Endothelial cell of umbilical vein (primary cell): ENCODE results near the gene FAM222B. TPM values are rescaled to one million over a fixed set of nuclear protein-coding genes. Genes with fewer than 3 reads are reported as not detected.
"Not testable (repeated sequence)": the region's sequence is repeated elsewhere in the genome, so short reads cannot be mapped to it uniquely, and the experiment has no call there.

Experiments
- BruUV-seq: library from RNA; stranded (reverse); fragments of 400-500 nt; replicated peaks from 2 replicates; lab custom pipeline; 2021; lab: Mats Ljungman, UMichigan
- CTCF ChIA-PET: fragments of 300-600, 350-600 bp; sonication (Branson Sonifier 250); formaldehyde crosslinking; loops from one replicate; lab custom pipeline; 2021; ENCODE audit warnings: antibody characterized with exemption, inconsistent platforms; lab: Charles Lee
- POLR2A ChIA-PET: fragments of 300-600, 350-600 bp; sonication (Branson Sonifier 250); formaldehyde crosslinking; loops from one replicate; lab custom pipeline; 2021; ENCODE audit warnings: antibody characterized with exemption, inconsistent platforms; lab: Charles Lee
- DNase-seq: peaks from one replicate; pipeline ENCODE4 v3.0.0-alpha.2; 2011; ENCODE audit warnings: low read depth, low spot score
- FAIRE-seq: peaks from 2 replicates; lab custom pipeline; 2011; peaks lifted over from hg19 to GRCh38; lab: Jason Lieb, UNC
- H2AFZ ChIP-seq: 2 replicates; pipeline ENCODE4 v1.6.0; 2012; ENCODE audit warnings: low read depth, low read length, control low read depth, inconsistent platforms
- H3K27ac ChIP-seq: 2 replicates; pipeline ENCODE4 v1.5.1; 2011; ENCODE audit warnings: low read depth, mild to moderate bottlenecking, control low read depth, low read length, moderate library complexity; ENCODE audit not compliant: insufficient read depth
- H3K27me3 ChIP-seq, 2 experiments: 2 replicates each; pipeline versions ENCODE4 v1.6.0 to v1.6.1; 2011; ENCODE audit warnings: low read length in 2 of 2, mixed read lengths in 1 of 2; ENCODE audit not compliant: control insufficient read depth in 2 of 2, insufficient read depth in 2 of 2
- H3K36me3 ChIP-seq, 2 experiments: 2 replicates in 1 of 2; 3 replicates in 1 of 2; pipeline ENCODE4 v1.5.1; 2011; ENCODE audit warnings: low read length in 2 of 2, mild to moderate bottlenecking in 1 of 2, moderate library complexity in 1 of 2; ENCODE audit not compliant: control insufficient read depth in 2 of 2, insufficient read depth in 2 of 2; ENCODE audit errors: extremely low read depth in 1 of 2
- H3K4me1 ChIP-seq: 3 replicates; pipeline ENCODE4 v1.5.1; 2011; ENCODE audit warnings: mild to moderate bottlenecking, low read length; ENCODE audit not compliant: control insufficient read depth, insufficient read depth; ENCODE audit errors: extremely low read depth
- H3K4me2 ChIP-seq: 2 replicates; pipeline ENCODE4 v1.6.1; 2011; ENCODE audit warnings: low read length, control low read depth, mixed read lengths; ENCODE audit not compliant: insufficient read depth
- H3K4me3 ChIP-seq, 3 experiments: fragments of 200-600 bp in 1 of 3; sonication (generic), shearing (Covaris generic) in 1 of 3; replicated peaks in 1 of 3; 2 replicates each; pipeline ENCODE4 v1.5.1; 2011 to 2016; ENCODE audit warnings: control low read depth in 3 of 3, low read length in 3 of 3, mild to moderate bottlenecking in 2 of 3, inconsistent platforms in 1 of 3, low read depth in 1 of 3, moderate library complexity in 1 of 3; ENCODE audit not compliant: insufficient read depth in 1 of 3
- H3K79me2 ChIP-seq: 2 replicates; pipeline ENCODE4 v1.6.0; 2012; ENCODE audit warnings: low read length, inconsistent platforms; ENCODE audit not compliant: control insufficient read depth, insufficient read depth
- H3K9ac ChIP-seq: replicated peaks from 2 replicates; pipeline ENCODE3; 2011; ENCODE audit warnings: low read length, control low read depth; ENCODE audit not compliant: insufficient read depth; ENCODE audit errors: extremely low read depth
- H3K9me1 ChIP-seq: replicated peaks from 3 replicates; pipeline ENCODE4 v1.6.0; 2011; ENCODE audit warnings: mild to moderate bottlenecking, low read length; ENCODE audit not compliant: control insufficient read depth, insufficient read depth; ENCODE audit errors: extremely low read depth
- H3K9me3 ChIP-seq: replicated peaks from 2 replicates; pipeline ENCODE4 v1.5.1; 2012; ENCODE audit warnings: low read length, inconsistent platforms; ENCODE audit not compliant: control insufficient read depth, insufficient read depth
- H4K20me1 ChIP-seq: replicated peaks from 2 replicates; pipeline ENCODE3; 2011; ENCODE audit warnings: mild to moderate bottlenecking, low read length; ENCODE audit not compliant: control insufficient read depth, insufficient read depth; ENCODE audit errors: extremely low read depth
- EZH2 ChIP-seq: IDR thresholded peaks from 2 replicates; pipeline ENCODE4 v1.6.1; 2012; ENCODE audit warnings: borderline replicate concordance, low read depth, mild to moderate bottlenecking, moderate library complexity, low read length, inconsistent platforms; ENCODE audit not compliant: severe bottlenecking
- FOS ChIP-seq: IDR thresholded peaks from 2 replicates; pipeline ENCODE4 v1.6.1; 2011; ENCODE audit warnings: mild to moderate bottlenecking, low read length, moderate library complexity, borderline replicate concordance; ENCODE audit not compliant: insufficient read depth
- GATA2 ChIP-seq: IDR thresholded peaks from 2 replicates; pipeline ENCODE4 v1.7.0; 2011; ENCODE audit warnings: low read depth, mild to moderate bottlenecking, moderate library complexity, mixed read lengths, low read length; ENCODE audit not compliant: insufficient read length, insufficient read depth
- JUN ChIP-seq: IDR thresholded peaks from 2 replicates; pipeline ENCODE4 v1.6.1; 2011; ENCODE audit warnings: borderline replicate concordance, low read depth; ENCODE audit not compliant: insufficient read length, insufficient read depth
- MYC ChIP-seq: IDR thresholded peaks from one replicate; pipeline ENCODE4 v1.6.1; 2011; ENCODE audit warnings: mild to moderate bottlenecking, low read depth, low read length
- POLR2A ChIP-seq: IDR thresholded peaks from 2 replicates; pipeline ENCODE4 v1.6.1; 2012; ENCODE audit warnings: low read depth, mild to moderate bottlenecking, control low read depth, low read length
- POLR2AphosphoS5 ChIP-seq: IDR thresholded peaks from 2 replicates; pipeline ENCODE4 v1.6.1; 2012; ENCODE audit warnings: low read depth, mild to moderate bottlenecking, control low read depth, low read length, moderate library complexity; ENCODE audit not compliant: insufficient read depth
- dilution Hi-C: fragments of 300-500 bp; cut with MboI; formaldehyde crosslinking; loops from one replicate; pipeline ENCODE4 v1.15.0; 2019; ENCODE audit warnings: low sequenced_read_pairs; ENCODE audit not compliant: extremely low pct_ligation_motif_present
- intact Hi-C: fragments of 100-400 bp; cut with micrococcal nuclease; formaldehyde crosslinking; loops from one replicate; pipeline ENCODE4 v1.10.0; 2022
- polyA plus RNA-seq, 4 experiments: library from polyadenylated mRNA; depleted of rRNA in 3 of 4; stranded (reverse) in 3 of 4; unstranded in 1 of 4; fragments of >200 nt; gene quantifications; 2 replicates each; pipeline versions ENCODE4 v1.2.1 to v1.2.3, GENCODE V29; 2011 to 2012; ENCODE audit warnings: missing spikeins in 1 of 4
- total RNA-seq: library from RNA; stranded (reverse); gene quantifications from 2 replicates; pipeline ENCODE4 v1.2.3, GENCODE V29; 2021
- TF ChIP-seq, protein P1 (sequence below): IDR thresholded peaks from 2 replicates; pipeline ENCODE4 v1.6.1; 2011; ENCODE audit not compliant: insufficient read depth, insufficient read length
- TF ChIP-seq, protein P2 (sequence below), 2 donors: IDR thresholded peaks; 1 replicate in 1 of 2; 2 replicates in 1 of 2; pipeline ENCODE4 v1.5.1; 2011; ENCODE audit warnings: low read length in 2 of 2, mild to moderate bottlenecking in 2 of 2, moderate library complexity in 2 of 2, control low read depth in 1 of 2, inconsistent platforms in 1 of 2, low read depth in 1 of 2; ENCODE audit not compliant: insufficient read depth in 1 of 2; ENCODE audit errors: extremely low read depth in 1 of 2

Gene FAM222B
- total and polyA plus RNA-seq, 2 donors (not counting 3 experiments of a cell fraction or from before 2014, with no cell fraction given), result 21.1 to 30.6 TPM

DNA sequence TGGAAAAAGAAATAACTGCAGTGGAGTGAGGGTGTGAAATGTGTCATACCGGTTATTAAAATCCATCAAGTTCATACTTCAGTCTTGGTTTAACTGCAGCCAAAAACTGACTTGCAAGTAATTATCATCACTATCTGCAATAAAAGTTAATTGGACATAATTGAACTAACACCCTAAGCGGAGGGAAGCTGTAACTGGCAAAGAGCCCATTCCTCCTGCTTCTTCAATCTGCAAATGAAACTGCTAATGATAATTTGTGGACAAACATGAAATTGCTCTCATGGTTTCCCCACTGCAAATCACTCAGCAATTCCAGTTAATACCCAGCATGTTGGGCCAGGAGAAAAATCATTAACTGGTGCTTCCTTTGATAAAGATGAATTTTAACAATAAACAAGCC is 46.5 kb downstream of the FAM222B start:
- intact Hi-C loops, result no loop called here
- Histone ChIP-seq H3K9me3 (no peaks in the 10 kb centered on the region), H4K20me1 (no peaks in the 10 kb centered on the region), H3K27me3 (no peaks in the 10 kb centered on the region), H3K79me2 (peaks cover 75% of the 10 kb centered on the region), H3K4me3 (no peak overlapping the region), H3K4me2 (no peak overlapping the region), H3K27ac (no peak overlapping the region), H3K4me1 (peaks cover 3% of the 10 kb centered on the region), H3K36me3 (no peaks in the 10 kb centered on the region), H3K9ac (no peak overlapping the region), H3K9me1 (no peaks in the 10 kb centered on the region), H2AFZ (no peak overlapping the region)
- FAIRE-seq (no peak), DNase-seq (no peak)
- ChIA-PET CTCF (no interaction called here), POLR2A (interaction anchor here (0.7 kb wide), 1 partner anchor 376 kb away, joined by 5 read pairs; no protein-coding TSS in a partner anchor)
- TF ChIP-seq, protein P1, sequence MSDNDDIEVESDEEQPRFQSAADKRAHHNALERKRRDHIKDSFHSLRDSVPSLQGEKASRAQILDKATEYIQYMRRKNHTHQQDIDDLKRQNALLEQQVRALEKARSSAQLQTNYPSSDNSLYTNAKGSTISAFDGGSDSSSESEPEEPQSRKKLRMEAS, result no peak
- TF ChIP-seq, protein P2, sequence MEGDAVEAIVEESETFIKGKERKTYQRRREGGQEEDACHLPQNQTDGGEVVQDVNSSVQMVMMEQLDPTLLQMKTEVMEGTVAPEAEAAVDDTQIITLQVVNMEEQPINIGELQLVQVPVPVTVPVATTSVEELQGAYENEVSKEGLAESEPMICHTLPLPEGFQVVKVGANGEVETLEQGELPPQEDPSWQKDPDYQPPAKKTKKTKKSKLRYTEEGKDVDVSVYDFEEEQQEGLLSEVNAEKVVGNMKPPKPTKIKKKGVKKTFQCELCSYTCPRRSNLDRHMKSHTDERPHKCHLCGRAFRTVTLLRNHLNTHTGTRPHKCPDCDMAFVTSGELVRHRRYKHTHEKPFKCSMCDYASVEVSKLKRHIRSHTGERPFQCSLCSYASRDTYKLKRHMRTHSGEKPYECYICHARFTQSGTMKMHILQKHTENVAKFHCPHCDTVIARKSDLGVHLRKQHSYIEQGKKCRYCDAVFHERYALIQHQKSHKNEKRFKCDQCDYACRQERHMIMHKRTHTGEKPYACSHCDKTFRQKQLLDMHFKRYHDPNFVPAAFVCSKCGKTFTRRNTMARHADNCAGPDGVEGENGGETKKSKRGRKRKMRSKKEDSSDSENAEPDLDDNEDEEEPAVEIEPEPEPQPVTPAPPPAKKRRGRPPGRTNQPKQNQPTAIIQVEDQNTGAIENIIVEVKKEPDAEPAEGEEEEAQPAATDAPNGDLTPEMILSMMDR (IDR thresholded peaks at IDR 0.05; ENCODE audit: extremely low read depth in 1 of 2, insufficient read depth in 1 of 2, low read depth in 1 of 2, low read length in 2 of 2), result no peak
- TF ChIP-seq GATA2 (no peak), POLR2A (no peak), POLR2AphosphoS5 (no peak), EZH2 (no peak), MYC (no peak), JUN (no peak), FOS (no peak)
- dilution Hi-C loops, result no loop called here
- BruUV-seq, result no TSS peak

DNA sequence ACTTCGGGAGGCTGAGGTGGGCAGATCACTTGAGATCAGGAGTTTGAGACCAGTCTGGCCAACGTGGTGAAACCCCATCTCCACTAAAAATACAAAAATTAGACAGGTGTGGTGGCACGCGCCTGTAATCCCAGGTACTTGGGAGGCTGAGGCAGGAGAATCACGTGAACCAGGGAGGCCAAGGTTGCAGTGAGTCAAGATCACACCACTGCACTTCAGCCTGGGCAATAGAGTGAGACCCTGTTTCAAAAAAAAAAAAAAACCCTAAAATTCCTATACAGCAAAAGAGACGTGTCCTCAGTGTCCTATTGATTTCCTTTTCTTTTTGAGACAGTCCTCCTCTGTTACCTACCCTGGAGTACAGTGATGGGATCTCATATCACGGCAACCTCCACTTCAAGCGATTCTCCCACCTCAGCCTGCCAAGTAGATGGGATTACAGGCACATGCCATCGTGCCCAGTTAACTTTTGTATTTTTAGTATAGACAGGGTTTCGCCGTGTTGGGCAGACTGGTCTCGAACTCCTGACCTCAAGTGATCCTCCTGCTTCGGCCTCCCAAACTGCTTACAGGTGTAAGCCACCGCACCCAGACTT is 47.6 kb downstream of the FAM222B start:
- BruUV-seq, H3K4me1 ChIP-seq, H2AFZ ChIP-seq, POLR2A ChIA-PET, FAIRE-seq, H4K20me1 ChIP-seq, DNase-seq, H3K9me1 ChIP-seq, H3K36me3 ChIP-seq, intact Hi-C loops, CTCF ChIA-PET, H3K4me2 ChIP-seq, H3K27ac ChIP-seq, H3K9ac ChIP-seq, H3K9me3 ChIP-seq, dilution Hi-C loops, H3K4me3 ChIP-seq, H3K27me3 ChIP-seq: not testable (repeated sequence)
- peaks cover 75% of the 10 kb centered on the region for H3K79me2 ChIP-seq
